ENCODE results near the gene INO80B.

INO80B gene

GRCh38 chr2:74501335-74502071 lies 46.6 kb downstream of the INO80B start:
- H3K9me3 ChIP-seq (ENCODE audit: control insufficient read depth in 1 of 2, low read length in 2 of 2): no peaks in the 10 kb centered on the region
- H3K4me3 ChIP-seq (ENCODE audit: low read depth in 1 of 2, low read length in 2 of 2): peak overlapping the region; percentile 88 to 94
- no peak overlapping the region for H3K27ac ChIP-seq (ENCODE audit: low read depth, low read length)
- H3K27me3 ChIP-seq (ENCODE audit: control insufficient read depth in 1 of 2, insufficient read depth in 2 of 2, low read length in 2 of 2): peaks cover 0 to 12% of the 10 kb centered on the region in 2 donors
- H3K4me1 ChIP-seq (ENCODE audit: control insufficient read depth in 1 of 2, insufficient read depth in 2 of 2, low read length in 2 of 2): peaks cover 58 to 71% of the 10 kb centered on the region in 2 donors
- peak overlapping the region in 1 of 2 donors; percentile 15 for H3K9ac ChIP-seq (ENCODE audit: low read depth in 1 of 2, low read length in 2 of 2)
- peaks cover 0 to 11% of the 10 kb centered on the region in 2 donors for H3K36me3 ChIP-seq (ENCODE audit: control insufficient read depth in 1 of 2, insufficient read depth in 2 of 2, low read length in 2 of 2)

- H3K27me3 ChIP-seq (ENCODE audit: control insufficient read depth in 1 of 2, insufficient read depth in 2 of 2, low read length in 2 of 2): peaks cover 0 to 12% of the 10 kb centered on the region in 2 donors
- peaks cover 62 to 74% of the 10 kb centered on the region in 2 donors for H3K4me1 ChIP-seq (ENCODE audit: control insufficient read depth in 1 of 2, insufficient read depth in 2 of 2, low read length in 2 of 2)
- peak overlapping the region; percentile 92 to 98 for H3K9ac ChIP-seq (ENCODE audit: low read depth in 1 of 2, low read length in 2 of 2)
These were observed 47.3 kb downstream of the INO80B start for GRCh38 chr2:74502147-74502719.

GRCh38 chr2:74502720-74503505 lies 48.0 kb downstream of the INO80B start:
- Histone ChIP-seq H3K4me3 (ENCODE audit: low read depth in 1 of 2, low read length in 2 of 2) (peak overlapping the region; percentile 88 to 94), H3K36me3 (ENCODE audit: control insufficient read depth in 1 of 2, insufficient read depth in 2 of 2, low read length in 2 of 2) (peaks cover 0 to 11% of the 10 kb centered on the region in 2 donors), H3K9me3 (ENCODE audit: control insufficient read depth in 1 of 2, low read length in 2 of 2) (no peaks in the 10 kb centered on the region), H3K27me3 (ENCODE audit: control insufficient read depth in 1 of 2, insufficient read depth in 2 of 2, low read length in 2 of 2) (peaks cover 0 to 12% of the 10 kb centered on the region in 2 donors), H3K9ac (ENCODE audit: low read depth in 1 of 2, low read length in 2 of 2) (peak overlapping the region; percentile 92 to 98), H3K27ac (ENCODE audit: low read depth, low read length) (peak overlapping the region; percentile 88), H3K4me1 (ENCODE audit: control insufficient read depth in 1 of 2, insufficient read depth in 2 of 2, low read length in 2 of 2) (peaks cover 62 to 67% of the 10 kb centered on the region in 2 donors)

More at GRCh38 chr2:74502147-74502719, 47.3 kb downstream of the INO80B start:
- peak overlapping the region; percentile 88 to 94 for H3K4me3 ChIP-seq (ENCODE audit: low read depth in 1 of 2, low read length in 2 of 2)
- peak overlapping the region; percentile 88 for H3K27ac ChIP-seq (ENCODE audit: low read depth, low read length)
- no peaks in the 10 kb centered on the region for H3K9me3 ChIP-seq (ENCODE audit: control insufficient read depth in 1 of 2, low read length in 2 of 2)
- peaks cover 0 to 11% of the 10 kb centered on the region in 2 donors for H3K36me3 ChIP-seq (ENCODE audit: control insufficient read depth in 1 of 2, insufficient read depth in 2 of 2, low read length in 2 of 2)

- H3K27ac ChIP-seq (ENCODE audit: low read depth, low read length): peak overlapping the region; percentile 81
- H3K9me3 ChIP-seq (ENCODE audit: control insufficient read depth in 1 of 2, low read length in 2 of 2): no peaks in the 10 kb centered on the region
- peak overlapping the region; percentile 88 to 94 for H3K4me3 ChIP-seq (ENCODE audit: low read depth in 1 of 2, low read length in 2 of 2)
- peak overlapping the region; percentile 92 to 98 for H3K9ac ChIP-seq (ENCODE audit: low read depth in 1 of 2, low read length in 2 of 2)
- H3K4me1 ChIP-seq (ENCODE audit: control insufficient read depth in 1 of 2, insufficient read depth in 2 of 2, low read length in 2 of 2): peaks cover 61 to 64% of the 10 kb centered on the region in 2 donors
- peaks cover 0 to 13% of the 10 kb centered on the region in 2 donors for H3K27me3 ChIP-seq (ENCODE audit: control insufficient read depth in 1 of 2, insufficient read depth in 2 of 2, low read length in 2 of 2)
- H3K36me3 ChIP-seq (ENCODE audit: control insufficient read depth in 1 of 2, insufficient read depth in 2 of 2, low read length in 2 of 2): peaks cover 0 to 11% of the 10 kb centered on the region in 2 donors
These were observed 48.9 kb downstream of the INO80B start for GRCh38 chr2:74503506-74504475.

- Histone ChIP-seq H3K36me3 (ENCODE audit: control insufficient read depth in 1 of 2, insufficient read depth in 2 of 2, low read length in 2 of 2) (peaks cover 0 to 11% of the 10 kb centered on the region in 2 donors), H3K4me3 (ENCODE audit: low read depth in 1 of 2, low read length in 2 of 2) (peak overlapping the region; percentile 88 to 94), H3K27ac (ENCODE audit: low read depth, low read length) (no peak overlapping the region), H3K9ac (ENCODE audit: low read depth in 1 of 2, low read length in 2 of 2) (no peak overlapping the region), H3K4me1 (ENCODE audit: control insufficient read depth in 1 of 2, insufficient read depth in 2 of 2, low read length in 2 of 2) (peaks cover 57 to 58% of the 10 kb centered on the region in 2 donors), H3K27me3 (ENCODE audit: control insufficient read depth in 1 of 2, insufficient read depth in 2 of 2, low read length in 2 of 2) (peaks cover 0 to 14% of the 10 kb centered on the region in 2 donors), H3K9me3 (ENCODE audit: control insufficient read depth in 1 of 2, low read length in 2 of 2) (no peaks in the 10 kb centered on the region)
These were observed 49.7 kb downstream of the INO80B start for GRCh38 chr2:74504591-74504990.

GRCh38 chr2:74505448-74506246 lies 50.8 kb downstream of the INO80B start:
- Histone ChIP-seq H3K4me1 (ENCODE audit: control insufficient read depth in 1 of 2, insufficient read depth in 2 of 2, low read length in 2 of 2) (peaks cover 46 to 49% of the 10 kb centered on the region in 2 donors), H3K27me3 (ENCODE audit: control insufficient read depth in 1 of 2, insufficient read depth in 2 of 2, low read length in 2 of 2) (peaks cover 0 to 17% of the 10 kb centered on the region in 2 donors), H3K36me3 (ENCODE audit: control insufficient read depth in 1 of 2, insufficient read depth in 2 of 2, low read length in 2 of 2) (peaks cover 0 to 11% of the 10 kb centered on the region in 2 donors), H3K9ac (ENCODE audit: low read depth in 1 of 2, low read length in 2 of 2) (peak overlapping the region in 1 of 2 donors; percentile 43), H3K27ac (ENCODE audit: low read depth, low read length) (no peak overlapping the region), H3K9me3 (ENCODE audit: control insufficient read depth in 1 of 2, low read length in 2 of 2) (no peaks in the 10 kb centered on the region), H3K4me3 (ENCODE audit: low read depth in 1 of 2, low read length in 2 of 2) (peak overlapping the region; percentile 33 to 43)

GRCh38 chr2:74507145-74507925 lies 52.4 kb downstream of the INO80B start, which contains the start of gene PCGF1:
PCGF1 (minus strand) TSS chr2:74507695; CDS start chr2:74507668, 27 bp downstream.
- H3K4me3 ChIP-seq (ENCODE audit: low read depth in 1 of 2, low read length in 2 of 2): peak within 1 kb of the TSS; percentile 94 to 98
- H3K9me3 ChIP-seq (ENCODE audit: control insufficient read depth in 1 of 2, low read length in 2 of 2): no peaks in the 10 kb centered on the region
- peaks cover 9 to 32% of the 10 kb centered on the region in 2 donors for H3K27me3 ChIP-seq (ENCODE audit: control insufficient read depth in 1 of 2, insufficient read depth in 2 of 2, low read length in 2 of 2)
- peak within 1 kb of the TSS; percentile 89 to 100 for H3K9ac ChIP-seq (ENCODE audit: low read depth in 1 of 2, low read length in 2 of 2)
- peaks cover 0 to 11% of the 10 kb centered on the region in 2 donors for H3K36me3 ChIP-seq (ENCODE audit: control insufficient read depth in 1 of 2, insufficient read depth in 2 of 2, low read length in 2 of 2)
- peaks cover 36 to 38% of the 10 kb centered on the region in 2 donors for H3K4me1 ChIP-seq (ENCODE audit: control insufficient read depth in 1 of 2, insufficient read depth in 2 of 2, low read length in 2 of 2)
- peak within 1 kb of the TSS; percentile 100 for H3K27ac ChIP-seq (ENCODE audit: low read depth, low read length)
